Iris pigment epithelial cell (primary cell): Measurements from ENCODE around the gene ZNF438.

ENCODE experiments used
- DNase-seq: peaks from one replicate; pipeline ENCODE4 v3.0.0-alpha.2; 2011; ENCODE audit warnings: low read depth

The ZNF438 gene

GRCh38 chr10:31014161-31014875, 17.3 kb downstream of the ZNF438 start:
- no peak for DNase-seq

- DNase-seq: no peak
Measured at GRCh38 chr10:31013331-31013730, 18.3 kb downstream of the ZNF438 start.

GRCh38 chr10:31011665-31012022, 20.0 kb downstream of the ZNF438 start:
- DNase-seq: no peak

GRCh38 chr10:31011017-31011664, 20.5 kb downstream of the ZNF438 start:
- no peak for DNase-seq

- no peak for DNase-seq
Measured at GRCh38 chr10:31010062-31010461, 21.6 kb downstream of the ZNF438 start.

- DNase-seq: no peak
Measured at GRCh38 chr10:31005895-31006294, 25.8 kb downstream of the ZNF438 start.

- DNase-seq: peak; percentile 90
Measured at GRCh38 chr10:31004611-31005193, 27.0 kb downstream of the ZNF438 start.

GRCh38 chr10:31001740-31002139, 29.9 kb downstream of the ZNF438 start:
- DNase-seq: no peak

GRCh38 chr10:31000867-31001266, 30.8 kb downstream of the ZNF438 start:
- peak; percentile 55 for DNase-seq

- DNase-seq: peak; percentile 31
Measured at GRCh38 chr10:31000071-31000782, 31.4 kb downstream of the ZNF438 start.

GRCh38 chr10:30999070-30999712, 32.5 kb downstream of the ZNF438 start:
- DNase-seq: peak; percentile 60

GRCh38 chr10:30997536-30998235, 34.0 kb downstream of the ZNF438 start:
- DNase-seq: no peak

- DNase-seq: no peak
Measured at GRCh38 chr10:30996481-30997005, 35.1 kb downstream of the ZNF438 start.

- DNase-seq: no peak
Measured at GRCh38 chr10:30995081-30995770, 36.4 kb downstream of the ZNF438 start.

- DNase-seq: no peak
Measured at GRCh38 chr10:30993155-30993554, 38.5 kb downstream of the ZNF438 start.

GRCh38 chr10:30992681-30993080, 39.0 kb downstream of the ZNF438 start:
- no peak for DNase-seq

GRCh38 chr10:30991647-30992011, 40.0 kb downstream of the ZNF438 start:
- no peak for DNase-seq

GRCh38 chr10:30990971-30991646, 40.6 kb downstream of the ZNF438 start:
- no peak for DNase-seq

GRCh38 chr10:30990351-30990750, 41.3 kb downstream of the ZNF438 start:
- no peak for DNase-seq

- peak; percentile 35 for DNase-seq
Measured at GRCh38 chr10:30988831-30989435, 42.7 kb downstream of the ZNF438 start.
